GM18508 (cell line): ENCODE results near the gene CHRNA7.

Experiments
- ATAC-seq: cut with Tn5 transposase; IDR thresholded peaks from one replicate; pipeline ENCODE4 v1.9.1; 2021; ENCODE audit warnings: moderate number of reproducible peaks; ENCODE audit not compliant: insufficient read depth, unreplicated experiment

The CHRNA7 gene

GRCh38 chr15:32060706-32061105, 30.4 kb downstream of the CHRNA7 start:
- ATAC-seq = no peak

- ATAC-seq = no peak
Measured at GRCh38 chr15:32067115-32067514, 36.8 kb downstream of the CHRNA7 start.

GRCh38 chr15:32089851-32090359, 59.6 kb downstream of the CHRNA7 start:
- ATAC-seq = no peak

- no peak for ATAC-seq
Measured at GRCh38 chr15:32091505-32092380, 61.4 kb downstream of the CHRNA7 start.

GRCh38 chr15:32096213-32096612, 65.9 kb downstream of the CHRNA7 start:
- ATAC-seq = no peak

GRCh38 chr15:32096916-32097617, 66.8 kb downstream of the CHRNA7 start:
- no peak for ATAC-seq

- no peak for ATAC-seq
Measured at GRCh38 chr15:32098033-32098432, 67.7 kb downstream of the CHRNA7 start.

GRCh38 chr15:32099097-32099785, 68.9 kb downstream of the CHRNA7 start:
- ATAC-seq = no peak

GRCh38 chr15:32099956-32100684, 69.8 kb downstream of the CHRNA7 start:
- no peak for ATAC-seq

GRCh38 chr15:32104061-32104995, 74.0 kb downstream of the CHRNA7 start:
- no peak for ATAC-seq

GRCh38 chr15:32105258-32106241, 75.2 kb downstream of the CHRNA7 start:
- no peak for ATAC-seq

- no peak for ATAC-seq
Measured at GRCh38 chr15:32106401-32107381, 76.4 kb downstream of the CHRNA7 start.

GRCh38 chr15:32107477-32108080, 77.3 kb downstream of the CHRNA7 start:
- ATAC-seq = no peak

- ATAC-seq = no peak
Measured at GRCh38 chr15:32108661-32109060, 78.3 kb downstream of the CHRNA7 start.

GRCh38 chr15:32112101-32112500, 81.8 kb downstream of the CHRNA7 start:
- ATAC-seq = no peak

GRCh38 chr15:32113224-32113623, 82.9 kb downstream of the CHRNA7 start:
- no peak for ATAC-seq
